Globus pallidus (tissue), 1 donor: Measurements from ENCODE around the gene CAPG.

ENCODE experiments used
- DNase-seq: peaks from one replicate; pipeline ENCODE4 v3.0.0-alpha.2; 2015; ENCODE audit warnings: low spot score

CAPG gene

GRCh38 chr2:85438201-85439024 is 28.2 kb upstream of the CAPG start:
- DNase-seq: no peak

- DNase-seq: peak; percentile 91
Observed at GRCh38 chr2:85437488-85438200, 27.5 kb upstream of the CAPG start.

GRCh38 chr2:85436836-85437487 is 26.8 kb upstream of the CAPG start:
- no peak for DNase-seq

- no peak for DNase-seq
Observed at GRCh38 chr2:85435981-85436835, 26.0 kb upstream of the CAPG start.

GRCh38 chr2:85435220-85435958 is 25.2 kb upstream of the CAPG start:
- no peak for DNase-seq

- no peak for DNase-seq
Observed at GRCh38 chr2:85434696-85435095, 24.5 kb upstream of the CAPG start.

GRCh38 chr2:85433511-85434089 is 23.4 kb upstream of the CAPG start:
- DNase-seq: peak; percentile 97

GRCh38 chr2:85431570-85432205 is 21.5 kb upstream of the CAPG start:
- no peak for DNase-seq

- DNase-seq: peak; percentile 86
Observed at GRCh38 chr2:85430752-85431569, 20.8 kb upstream of the CAPG start.

- no peak for DNase-seq
Observed at GRCh38 chr2:85429924-85430289, 19.7 kb upstream of the CAPG start.

GRCh38 chr2:85429213-85429923 is 19.2 kb upstream of the CAPG start:
- no peak for DNase-seq

- no peak for DNase-seq
Observed at GRCh38 chr2:85428343-85428881, 18.2 kb upstream of the CAPG start.

- DNase-seq: no peak
Observed at GRCh38 chr2:85427300-85427835, 17.2 kb upstream of the CAPG start.

- DNase-seq: no peak
Observed at GRCh38 chr2:85425588-85425987, 15.4 kb upstream of the CAPG start.

GRCh38 chr2:85423525-85423924 is 13.4 kb upstream of the CAPG start:
- DNase-seq: no peak

GRCh38 chr2:85422072-85422457 is 11.9 kb upstream of the CAPG start:
- no peak for DNase-seq

- no peak for DNase-seq
Observed at GRCh38 chr2:85421260-85422071, 11.3 kb upstream of the CAPG start.
